Non-pigmented ciliary epithelial cell (primary cell): ENCODE data around the gene CNIH3.
A peak's percentile ranks its signal among the peaks of the same experiment; 100 is the strongest.
"Not testable (repeated sequence)": the region's sequence is repeated elsewhere in the genome, so short reads cannot be mapped to it uniquely, and the experiment has no call there.

ENCODE experiments used
- DNase-seq: peaks from one replicate; pipeline ENCODE4 v3.0.0-alpha.2; 2010; ENCODE audit warnings: low read depth

CNIH3 gene

DNA sequence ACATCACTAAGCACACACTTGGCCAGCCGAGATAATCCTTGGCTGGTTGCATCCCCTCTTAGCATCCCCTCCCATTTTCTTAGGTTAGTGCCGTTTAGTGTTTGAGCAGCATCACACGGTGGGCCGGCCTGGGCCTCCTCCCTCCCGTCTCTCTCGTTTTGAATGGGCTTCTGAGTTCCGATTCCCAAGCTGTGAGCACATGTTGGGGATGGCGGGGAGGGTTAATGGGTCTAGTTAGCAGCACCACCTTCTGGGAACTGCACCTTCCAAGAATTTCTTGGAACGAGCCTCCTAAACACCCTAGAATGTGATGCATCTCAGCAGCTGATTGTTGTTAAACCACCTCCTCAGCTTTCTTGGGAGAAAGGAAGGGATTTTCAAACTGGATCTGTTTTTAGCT is 73.3 kb downstream of the CNIH3 start:
- no peak for DNase-seq

DNA sequence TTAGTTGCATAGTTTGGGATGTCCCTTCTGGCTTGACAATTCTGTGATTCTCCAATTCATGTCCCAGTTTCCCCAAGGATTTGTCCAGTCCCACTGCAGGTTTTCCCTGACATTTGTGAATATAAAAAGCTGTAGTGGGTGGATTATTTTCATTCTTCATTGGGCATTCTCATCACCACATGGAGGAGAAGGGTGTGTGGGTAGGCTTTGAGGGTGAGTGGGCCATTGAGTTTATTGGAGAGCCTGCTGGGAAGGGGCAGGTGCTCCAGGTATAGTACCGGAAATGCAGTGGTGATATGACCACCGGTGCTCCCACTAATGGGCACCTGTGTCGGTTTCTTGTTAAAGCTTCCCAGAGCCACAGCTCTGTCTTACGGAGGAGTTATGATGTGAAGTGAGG is 74.5 kb downstream of the CNIH3 start:
- DNase-seq = no peak

- DNase-seq = no peak
Measured at GRCh38 chr1:224691148-224691925, 75.2 kb downstream of the CNIH3 start.

GRCh38 chr1:224694969-224695368 is 78.9 kb downstream of the CNIH3 start:
- DNase-seq = no peak

- no peak for DNase-seq
Measured at GRCh38 chr1:224696021-224696420, 79.9 kb downstream of the CNIH3 start.

GRCh38 chr1:224696891-224697765 is 81.0 kb downstream of the CNIH3 start:
- peak; percentile 37 for DNase-seq

GRCh38 chr1:224698015-224698451 is 81.9 kb downstream of the CNIH3 start:
- DNase-seq = no peak

DNA sequence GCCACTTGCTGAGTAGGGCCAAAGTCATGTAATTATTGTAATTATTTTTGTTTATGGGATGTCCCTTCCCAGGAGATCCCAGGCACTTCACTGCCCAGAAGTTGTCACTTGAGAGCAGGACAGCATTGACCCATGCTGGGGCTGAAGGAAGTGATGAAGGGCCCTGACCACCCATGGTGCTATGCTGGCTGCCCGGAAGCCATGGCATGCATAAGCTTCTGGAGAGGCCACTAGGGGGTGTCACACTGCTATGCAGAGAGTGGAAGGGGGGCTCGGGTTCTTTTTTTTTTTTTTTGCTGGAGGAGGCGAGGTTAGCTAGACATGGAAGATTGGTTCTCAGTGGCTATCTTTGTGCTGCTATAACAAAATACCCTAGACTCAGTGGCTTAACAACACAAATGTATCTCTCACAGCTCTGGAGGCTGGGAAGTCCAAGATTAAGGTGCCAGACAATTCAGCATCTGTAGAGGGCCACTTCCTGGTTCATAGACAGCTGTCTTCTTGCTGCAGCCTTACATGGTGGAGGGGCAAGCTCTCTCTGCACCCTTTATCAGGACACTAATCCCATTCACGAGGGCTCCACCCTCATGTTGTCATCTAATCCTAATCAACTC is 84.9 kb downstream of the CNIH3 start:
- DNase-seq = no peak

- no peak for DNase-seq
Measured at GRCh38 chr1:224703702-224704101, 87.6 kb downstream of the CNIH3 start.

GRCh38 chr1:224704107-224704735 is 88.1 kb downstream of the CNIH3 start:
- no peak for DNase-seq

DNA sequence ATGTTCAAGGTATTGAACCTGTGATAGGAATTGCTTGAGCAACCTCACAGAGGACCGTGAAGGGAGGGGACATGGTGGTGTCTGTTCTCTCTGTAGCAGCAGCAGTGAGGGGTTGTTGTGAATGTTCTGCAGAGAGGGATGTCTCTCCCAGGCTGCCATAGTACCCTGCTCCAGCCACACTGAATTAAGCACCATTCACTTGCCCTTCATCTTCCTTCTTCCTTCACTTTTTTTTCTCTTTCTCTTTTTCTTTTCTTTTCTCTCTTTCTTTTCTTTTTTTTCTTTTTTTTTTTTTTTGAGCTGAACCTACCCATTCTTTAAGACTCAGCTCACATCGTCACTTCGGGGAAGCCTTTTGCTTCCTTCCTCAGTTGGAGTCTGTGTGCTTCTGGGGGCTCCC is 89.5 kb downstream of the CNIH3 start:
- DNase-seq = no peak

DNA sequence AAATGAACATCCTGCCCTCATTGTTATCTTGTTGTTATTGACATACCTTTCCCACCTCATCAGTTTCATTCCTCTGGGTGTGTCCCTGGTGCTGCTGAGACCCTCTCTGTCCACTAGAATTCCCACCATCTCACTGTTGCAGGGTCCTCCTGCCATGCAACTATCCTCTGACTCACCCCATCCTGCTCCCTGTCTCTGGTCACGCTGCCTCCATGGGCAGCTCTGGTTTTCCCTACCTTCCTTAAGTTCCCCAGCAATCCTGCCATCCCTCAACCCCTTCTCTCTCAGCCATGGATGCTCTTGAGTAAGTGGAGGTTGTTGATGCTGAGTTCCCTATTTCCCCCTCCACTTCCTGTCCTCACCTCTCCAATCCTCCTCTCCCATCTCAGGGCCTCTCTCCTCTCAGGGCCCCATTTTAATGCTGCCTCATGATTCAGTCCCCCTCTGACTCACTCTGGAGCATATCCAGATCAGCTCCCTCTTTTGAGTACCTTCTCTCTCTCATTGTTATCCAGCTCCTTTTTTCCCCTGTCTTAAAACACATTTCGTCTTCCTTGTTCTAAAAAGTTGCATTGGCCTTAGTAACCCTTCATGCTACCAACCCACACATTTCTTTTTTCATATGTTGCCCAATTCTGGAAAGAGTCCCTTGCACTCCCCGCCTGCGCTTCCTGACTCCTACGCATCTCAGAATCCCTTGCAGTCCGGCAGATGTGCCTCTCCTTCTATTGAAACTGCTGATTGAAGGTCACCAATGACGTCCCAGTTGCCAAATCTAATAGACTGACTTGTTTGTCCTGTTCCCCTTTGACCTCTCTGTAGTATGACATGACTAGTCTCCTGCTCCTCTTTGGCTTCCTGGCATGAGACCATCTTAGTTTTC is 92.0 kb downstream of the CNIH3 start:
- DNase-seq = peak; percentile 53

DNA sequence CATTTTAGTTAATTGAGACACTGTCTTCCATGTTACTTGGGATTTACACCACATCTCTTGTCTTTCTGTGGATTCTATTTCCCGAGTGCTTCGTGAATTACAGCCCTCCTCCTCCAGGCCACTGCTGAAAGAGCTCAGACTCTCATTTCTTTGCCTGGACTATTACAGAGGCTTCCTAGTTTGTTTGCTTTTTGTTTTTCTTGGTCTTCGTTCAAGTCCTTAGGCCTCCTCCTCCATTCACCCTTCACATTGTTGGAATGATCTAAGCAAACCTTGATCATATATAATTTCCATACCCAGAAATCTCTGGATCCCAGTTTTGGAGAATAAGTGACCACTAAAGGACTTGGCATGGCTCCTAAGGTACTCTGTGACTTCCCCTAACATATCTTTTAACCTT is 94.1 kb downstream of the CNIH3 start:
- DNase-seq = no peak

DNA sequence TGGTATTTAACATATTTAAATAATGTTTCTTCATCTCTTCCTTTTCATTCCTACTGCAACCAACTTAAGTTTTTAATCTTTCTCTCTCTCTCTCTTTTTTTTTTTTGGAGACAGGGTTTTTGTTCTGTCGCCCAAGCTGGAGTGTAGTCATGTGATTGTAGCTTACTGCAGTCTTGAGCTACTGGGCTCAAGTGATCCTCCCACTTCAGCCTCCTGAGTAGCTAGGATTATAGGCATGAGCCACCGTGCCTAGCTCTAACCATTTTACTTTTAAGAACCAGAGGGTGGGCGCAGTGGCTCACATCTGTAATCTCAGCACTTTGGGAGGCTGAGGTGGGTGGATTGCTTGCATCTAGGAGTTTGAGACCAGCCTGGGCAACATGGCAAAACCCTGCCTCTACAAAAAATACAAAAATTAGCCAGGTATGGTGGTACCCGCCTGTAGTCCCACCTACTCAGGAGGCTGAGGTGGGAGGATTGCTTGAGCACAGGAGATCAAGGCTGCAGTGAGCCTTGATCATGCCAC is 95.2 kb downstream of the CNIH3 start:
- not testable (repeated sequence) for DNase-seq

- no peak for DNase-seq
Measured at GRCh38 chr1:224711876-224712275, 95.8 kb downstream of the CNIH3 start.

- no peak for DNase-seq
Measured at GRCh38 chr1:224713228-224713627, 97.1 kb downstream of the CNIH3 start.

- no peak for DNase-seq
Measured at GRCh38 chr1:224714553-224714952, 98.4 kb downstream of the CNIH3 start.

GRCh38 chr1:224718470-224719053 is 102.4 kb downstream of the CNIH3 start:
- DNase-seq = no peak

DNA sequence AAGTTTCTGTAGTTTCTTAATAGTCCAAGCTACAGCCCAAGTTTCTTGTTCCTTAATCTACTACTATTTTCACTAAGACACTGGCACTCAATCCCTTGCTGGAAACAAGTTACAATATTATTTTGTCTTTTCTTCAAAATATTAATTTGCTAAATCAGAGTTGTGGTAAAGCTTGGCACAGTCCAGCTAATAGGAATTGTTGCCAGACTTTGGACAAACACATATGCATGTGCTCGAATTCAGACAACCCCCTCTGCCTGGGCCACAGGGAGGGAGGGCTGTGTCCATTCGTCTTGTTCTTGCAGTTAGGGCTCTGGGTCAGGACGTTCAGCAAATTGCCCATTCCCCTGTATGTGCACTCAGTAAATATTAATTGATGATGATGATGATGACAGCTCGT is 103.6 kb downstream of the CNIH3 start:
- no peak for DNase-seq

- DNase-seq = no peak
Measured at GRCh38 chr1:224720216-224720615, 104.1 kb downstream of the CNIH3 start.

GRCh38 chr1:224721000-224721399 is 104.9 kb downstream of the CNIH3 start:
- DNase-seq = no peak
